ENCODE data around the gene CSNK1G1.
A peak's percentile ranks its signal among the peaks of the same experiment; 100 is the strongest.
"Not testable (repeated sequence)": the region's sequence is repeated elsewhere in the genome, so short reads cannot be mapped to it uniquely, and the experiment has no call there.

Gene CSNK1G1

GRCh38 chr15:64355944-64356709, at the start of gene CSNK1G1:
CSNK1G1 (minus strand) TSS chr15:64356173; CDS start chr15:64300499, 55,674 bp downstream.
- Histone ChIP-seq H3K4me3 (ENCODE audit: low read length) (peak within 1 kb of the TSS; percentile 88), H3K27me3 (ENCODE audit: low read depth, low read length) (no peaks in the 10 kb centered on the region), H3K4me1 (ENCODE audit: low read length) (peaks cover 13% of the 10 kb centered on the region), H3K9me3 (ENCODE audit: insufficient read depth, low read length) (no peaks in the 10 kb centered on the region), H3K79me2 (ENCODE audit: low read length) (peaks cover 29% of the 10 kb centered on the region), H3K9ac (ENCODE audit: low read length) (peak within 1 kb of the TSS; percentile 88), H2AFZ (ENCODE audit: low read depth, low read length) (peak within 1 kb of the TSS; percentile 83), H3K4me2 (ENCODE audit: low read length) (peak within 1 kb of the TSS; percentile 92), H3K27ac (ENCODE audit: low read length) (peak within 1 kb of the TSS; percentile 60), H4K20me1 (ENCODE audit: insufficient read depth, low read length) (no peaks in the 10 kb centered on the region), H3K36me3 (replicated peaks; ENCODE audit: low read depth, low read length) (no peaks in the 10 kb centered on the region)
- TF ChIP-seq CTCF (IDR thresholded peaks at IDR 0.05; ENCODE audit: low read depth, low read length): peak; percentile 53
- TF ChIP-seq EZH2phosphoT487 (IDR thresholded peaks at IDR 0.05; ENCODE audit: low read depth): no peak

GRCh38 chr15:64400583-64400982, 44.6 kb upstream of the CSNK1G1 start:
- Histone ChIP-seq H3K27me3 (ENCODE audit: low read depth, low read length) (no peaks in the 10 kb centered on the region), H3K27ac (ENCODE audit: low read length) (no peak overlapping the region), H3K36me3 (replicated peaks; ENCODE audit: low read depth, low read length) (peaks cover 21% of the 10 kb centered on the region), H2AFZ (ENCODE audit: low read depth, low read length) (no peak overlapping the region), H4K20me1 (ENCODE audit: insufficient read depth, low read length) (no peaks in the 10 kb centered on the region), H3K9me3 (ENCODE audit: insufficient read depth, low read length) (no peaks in the 10 kb centered on the region), H3K79me2 (ENCODE audit: low read length) (no peaks in the 10 kb centered on the region), H3K9ac (ENCODE audit: low read length) (no peak overlapping the region), H3K4me3 (ENCODE audit: low read length) (no peak overlapping the region), H3K4me2 (ENCODE audit: low read length) (no peak overlapping the region), H3K4me1 (ENCODE audit: low read length) (no peaks in the 10 kb centered on the region)
- TF ChIP-seq CTCF (IDR thresholded peaks at IDR 0.05; ENCODE audit: low read depth, low read length): no peak
- TF ChIP-seq EZH2phosphoT487 (IDR thresholded peaks at IDR 0.05; ENCODE audit: low read depth): no peak

- Histone ChIP-seq H3K9ac (ENCODE audit: low read length) (no peak overlapping the region), H3K79me2 (ENCODE audit: low read length) (no peaks in the 10 kb centered on the region), H3K4me1 (ENCODE audit: low read length) (no peaks in the 10 kb centered on the region), H3K36me3 (replicated peaks; ENCODE audit: low read depth, low read length) (peaks cover 20% of the 10 kb centered on the region), H3K4me3 (ENCODE audit: low read length) (no peak overlapping the region), H3K27me3 (ENCODE audit: low read depth, low read length) (no peaks in the 10 kb centered on the region), H2AFZ (ENCODE audit: low read depth, low read length) (no peak overlapping the region), H3K9me3 (ENCODE audit: insufficient read depth, low read length) (no peaks in the 10 kb centered on the region), H3K4me2 (ENCODE audit: low read length) (no peak overlapping the region), H3K27ac (ENCODE audit: low read length) (no peak overlapping the region), H4K20me1 (ENCODE audit: insufficient read depth, low read length) (no peaks in the 10 kb centered on the region)
- no peak for TF ChIP-seq EZH2phosphoT487 (IDR thresholded peaks at IDR 0.05; ENCODE audit: low read depth)
- TF ChIP-seq CTCF (IDR thresholded peaks at IDR 0.05; ENCODE audit: low read depth, low read length): no peak
Measured at GRCh38 chr15:64398575-64398974, 42.6 kb upstream of the CSNK1G1 start.

GRCh38 chr15:64396789-64397188, 40.8 kb upstream of the CSNK1G1 start:
- H3K9me3 ChIP-seq (ENCODE audit: insufficient read depth, low read length): no peaks in the 10 kb centered on the region
- no peak overlapping the region for H3K4me3 ChIP-seq (ENCODE audit: low read length)
- H3K9ac ChIP-seq (ENCODE audit: low read length): no peak overlapping the region
- no peak overlapping the region for H3K4me2 ChIP-seq (ENCODE audit: low read length)
- no peak for TF ChIP-seq EZH2phosphoT487 (IDR thresholded peaks at IDR 0.05; ENCODE audit: low read depth)
- TF ChIP-seq CTCF (IDR thresholded peaks at IDR 0.05; ENCODE audit: low read depth, low read length): no peak
- H2AFZ ChIP-seq (ENCODE audit: low read depth, low read length): no peak overlapping the region
- H4K20me1 ChIP-seq (ENCODE audit: insufficient read depth, low read length): no peaks in the 10 kb centered on the region
- no peaks in the 10 kb centered on the region for H3K4me1 ChIP-seq (ENCODE audit: low read length)
- peaks cover 20% of the 10 kb centered on the region for H3K36me3 ChIP-seq (replicated peaks; ENCODE audit: low read depth, low read length)
- H3K27me3 ChIP-seq (ENCODE audit: low read depth, low read length): no peaks in the 10 kb centered on the region
- no peak overlapping the region for H3K27ac ChIP-seq (ENCODE audit: low read length)
- no peaks in the 10 kb centered on the region for H3K79me2 ChIP-seq (ENCODE audit: low read length)

GRCh38 chr15:64392471-64392870, 36.5 kb upstream of the CSNK1G1 start:
- not testable (repeated sequence) for H3K4me2 ChIP-seq (ENCODE audit: low read length); H3K36me3 ChIP-seq (replicated peaks; ENCODE audit: low read depth, low read length); H3K4me3 ChIP-seq (ENCODE audit: low read length); H3K27me3 ChIP-seq (ENCODE audit: low read depth, low read length); H3K9ac ChIP-seq (ENCODE audit: low read length); H3K4me1 ChIP-seq (ENCODE audit: low read length); H3K27ac ChIP-seq (ENCODE audit: low read length); H2AFZ ChIP-seq (ENCODE audit: low read depth, low read length); H3K9me3 ChIP-seq (ENCODE audit: insufficient read depth, low read length); H4K20me1 ChIP-seq (ENCODE audit: insufficient read depth, low read length)
- peaks cover 14% of the 10 kb centered on the region for H3K79me2 ChIP-seq (ENCODE audit: low read length)

Measured in OCI-LY3 (cell line).